HG03135 (cell line): Measurements from ENCODE around the gene RIMS4.

Experiments used
- ATAC-seq: cut with Tn5 transposase; IDR thresholded peaks from one replicate; pipeline ENCODE4 v1.9.1; 2021; ENCODE audit warnings: mild to moderate bottlenecking, moderate library complexity; ENCODE audit not compliant: unreplicated experiment

Gene RIMS4

GRCh38 chr20:44796758-44797457 lies 13.4 kb downstream of the RIMS4 start:
- no peak for ATAC-seq

DNA sequence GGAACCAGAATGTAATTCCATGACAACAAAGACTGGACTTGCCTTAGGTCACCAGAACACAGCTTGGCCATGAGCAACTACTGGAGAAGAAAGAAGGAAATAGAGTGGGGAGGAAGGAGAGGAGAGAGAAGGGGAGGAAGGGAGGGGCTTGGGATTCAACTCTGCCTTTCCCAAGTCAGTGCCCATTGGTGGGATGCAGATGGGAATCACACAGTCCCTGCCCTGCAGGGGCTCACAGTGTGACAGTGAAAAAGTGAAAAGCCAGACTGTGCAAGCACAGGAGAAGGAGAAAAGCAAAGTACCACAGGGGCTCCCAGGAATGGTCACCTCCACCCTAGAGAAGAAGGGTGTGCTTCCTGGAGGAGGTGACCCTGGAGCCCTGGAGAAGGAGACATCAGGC lies 14.0 kb downstream of the RIMS4 start:
- ATAC-seq: no peak

DNA sequence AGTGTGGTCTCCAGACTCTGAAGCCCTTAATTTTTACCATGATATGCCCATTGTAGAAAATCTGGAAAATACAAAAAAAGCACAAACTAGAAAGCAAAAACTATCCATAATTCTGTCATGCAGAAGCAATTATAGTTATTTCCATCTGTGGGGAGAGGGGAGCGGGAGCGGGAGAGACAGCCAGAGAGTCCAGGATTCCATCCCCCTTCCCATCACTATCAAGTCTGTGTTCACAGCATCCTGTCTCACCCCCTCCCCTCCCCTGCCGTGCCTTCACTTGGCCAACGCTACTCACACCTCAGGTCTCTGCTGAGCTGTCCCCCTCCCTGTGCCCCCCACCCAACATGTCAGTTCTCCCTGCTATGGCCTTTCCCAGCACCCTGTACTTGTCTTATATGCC lies 14.5 kb downstream of the RIMS4 start:
- ATAC-seq: no peak

DNA sequence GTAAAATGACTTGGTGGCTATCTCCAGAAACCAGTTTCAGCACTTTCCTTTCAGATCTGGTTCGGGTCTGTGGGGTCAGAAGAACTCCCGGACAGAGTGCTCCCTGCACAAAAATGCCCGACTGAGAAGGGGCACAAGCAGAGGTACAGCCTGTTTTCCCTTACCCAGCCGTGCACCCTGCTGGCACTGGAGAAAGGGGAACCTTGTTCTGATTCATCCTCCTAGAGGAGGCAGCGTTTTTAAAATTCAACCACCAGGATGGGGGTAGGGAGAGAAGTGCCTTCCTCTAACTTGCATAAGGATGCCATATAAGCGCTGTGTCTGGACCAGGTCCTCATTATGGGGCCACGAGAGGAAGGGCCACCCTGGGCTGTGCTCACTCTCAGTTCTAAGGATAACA lies 17.6 kb downstream of the RIMS4 start:
- no peak for ATAC-seq

GRCh38 chr20:44790638-44791393 lies 19.5 kb downstream of the RIMS4 start:
- no peak for ATAC-seq

GRCh38 chr20:44788706-44789456 lies 21.5 kb downstream of the RIMS4 start:
- ATAC-seq: no peak

DNA sequence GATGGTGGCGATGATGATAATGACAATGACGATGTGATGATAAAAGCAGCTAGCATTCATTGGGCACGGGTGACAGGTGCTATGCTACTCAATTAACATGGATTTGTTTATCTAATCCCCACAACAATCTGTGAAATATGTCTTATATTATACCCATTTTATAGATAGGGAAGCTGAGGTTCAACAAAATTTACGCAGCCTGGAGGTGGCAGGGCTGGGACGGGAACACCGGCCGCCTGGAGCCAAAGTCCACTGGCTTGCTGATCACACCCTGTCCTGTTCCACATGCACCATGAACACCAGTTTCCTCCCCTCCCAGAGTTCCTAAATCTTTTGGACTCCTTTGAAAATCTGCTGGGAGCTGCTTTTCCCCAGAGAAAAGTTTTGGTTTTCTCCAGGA lies 23.0 kb downstream of the RIMS4 start:
- no peak for ATAC-seq

DNA sequence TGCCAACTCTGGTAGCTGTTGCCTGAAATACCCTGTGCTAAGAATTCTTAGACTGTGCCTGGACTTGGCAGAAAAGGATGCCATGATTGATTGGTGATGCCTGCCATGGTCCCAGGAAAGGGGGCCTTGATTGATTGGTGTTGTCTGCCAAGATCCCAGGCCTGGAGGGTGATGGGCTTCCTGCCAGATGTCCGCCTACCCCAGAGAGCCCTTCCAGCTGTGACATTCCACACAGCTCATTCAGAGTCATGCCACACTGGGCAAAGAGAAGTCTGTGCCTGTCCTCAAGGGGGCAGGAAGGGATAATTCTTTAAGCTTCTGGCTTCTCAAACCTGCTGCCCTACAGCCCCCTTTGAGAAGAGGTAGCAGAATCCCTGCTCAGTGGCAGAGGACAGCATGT lies 24.6 kb downstream of the RIMS4 start:
- no peak for ATAC-seq

DNA sequence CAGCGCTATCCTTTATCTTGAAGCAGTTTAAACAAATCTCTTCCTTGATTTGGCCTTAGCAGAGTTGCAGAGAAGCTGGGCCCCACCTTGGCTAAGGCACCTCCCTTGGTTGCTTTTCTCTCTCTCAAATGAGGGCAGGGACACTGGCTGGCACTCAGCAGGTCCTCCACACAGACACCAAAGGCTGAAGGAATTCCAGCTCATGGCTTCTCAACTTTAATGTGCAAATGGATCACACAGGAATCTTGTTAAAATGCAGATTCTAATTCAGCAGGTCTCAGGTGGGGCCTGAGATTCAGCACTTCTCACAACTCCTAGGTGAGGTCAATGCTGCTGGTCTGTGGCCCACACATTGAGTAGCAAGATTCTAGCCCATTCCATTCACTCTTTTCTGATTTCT lies 25.7 kb downstream of the RIMS4 start:
- ATAC-seq: no peak

DNA sequence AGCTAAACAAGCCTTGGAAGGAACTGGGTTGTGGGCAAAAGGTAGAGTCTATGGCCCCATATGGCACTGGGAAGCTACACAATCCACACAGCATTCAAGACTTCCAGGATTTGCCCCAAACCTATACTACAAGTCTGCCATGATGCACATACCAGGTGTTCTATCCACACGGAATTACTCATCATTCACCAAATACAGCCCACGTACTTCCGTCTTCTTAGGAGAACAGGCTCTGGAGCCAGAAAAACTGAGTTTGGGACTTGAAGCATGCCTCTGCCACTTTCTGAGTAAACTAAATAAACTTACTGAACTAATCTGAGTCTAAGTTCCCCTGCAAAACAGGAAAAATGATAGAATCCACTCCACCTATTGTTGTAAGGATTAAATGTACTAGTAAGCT lies 28.6 kb downstream of the RIMS4 start:
- ATAC-seq: no peak

GRCh38 chr20:44781118-44781517 lies 29.2 kb downstream of the RIMS4 start:
- ATAC-seq: no peak

DNA sequence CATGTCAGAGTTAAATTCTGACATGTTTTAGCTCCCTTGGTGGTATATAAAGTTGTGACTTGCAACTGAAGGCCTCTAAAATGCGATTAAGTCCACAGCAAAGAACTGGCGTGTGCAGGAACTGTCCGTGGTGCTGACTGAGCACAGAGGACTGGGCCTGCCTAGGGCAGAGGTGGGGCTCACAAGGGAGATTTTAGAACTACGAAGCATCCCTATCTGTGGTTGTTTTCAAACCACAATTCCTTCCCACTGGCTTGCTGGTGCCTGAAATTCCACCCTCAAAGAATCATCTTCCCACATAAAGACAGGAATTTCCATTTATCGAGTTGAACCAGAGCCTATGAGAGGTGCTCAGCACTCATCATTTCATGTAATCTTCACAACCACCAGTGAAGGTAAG lies 30.1 kb downstream of the RIMS4 start:
- ATAC-seq: no peak

DNA sequence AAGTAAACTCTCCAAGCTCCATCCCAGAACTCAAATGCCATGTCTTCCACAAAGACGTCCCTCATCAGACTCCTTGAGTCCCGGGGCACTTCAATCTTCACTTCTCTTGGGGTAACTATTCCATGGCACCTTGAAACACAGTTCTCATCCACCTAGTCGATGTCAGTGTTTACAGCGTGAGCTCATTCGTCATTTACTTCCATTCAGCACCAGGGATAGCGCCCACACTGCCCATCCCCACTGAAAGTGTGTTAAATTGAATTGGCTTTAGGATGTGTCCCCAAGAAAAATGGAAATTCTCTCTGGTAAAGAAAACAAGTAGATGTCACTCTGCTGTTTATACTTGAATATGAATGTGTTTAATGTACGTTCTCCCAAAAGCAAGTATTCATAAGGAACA lies 33.4 kb downstream of the RIMS4 start:
- ATAC-seq: no peak

GRCh38 chr20:44773070-44773829 lies 37.1 kb downstream of the RIMS4 start:
- no peak for ATAC-seq

DNA sequence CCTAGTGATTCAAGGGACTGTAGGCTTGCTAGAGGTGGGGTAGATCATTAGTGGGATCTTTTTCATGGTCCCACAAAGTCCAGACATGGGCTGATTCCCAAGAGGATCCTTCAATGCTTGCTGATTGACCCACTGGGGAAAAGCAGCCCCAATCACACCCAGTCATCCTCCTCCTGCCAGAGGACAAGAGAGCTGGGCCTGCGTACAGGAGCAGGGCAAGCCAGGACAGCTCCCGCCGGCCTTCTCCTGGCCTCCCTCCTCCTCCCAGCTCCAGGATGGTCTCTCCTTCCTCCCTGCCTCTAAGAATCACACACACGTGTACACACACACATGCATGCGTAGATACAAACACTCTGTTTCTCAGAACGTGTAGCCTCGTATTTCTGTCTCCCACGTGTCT lies 37.7 kb downstream of the RIMS4 start:
- no peak for ATAC-seq

DNA sequence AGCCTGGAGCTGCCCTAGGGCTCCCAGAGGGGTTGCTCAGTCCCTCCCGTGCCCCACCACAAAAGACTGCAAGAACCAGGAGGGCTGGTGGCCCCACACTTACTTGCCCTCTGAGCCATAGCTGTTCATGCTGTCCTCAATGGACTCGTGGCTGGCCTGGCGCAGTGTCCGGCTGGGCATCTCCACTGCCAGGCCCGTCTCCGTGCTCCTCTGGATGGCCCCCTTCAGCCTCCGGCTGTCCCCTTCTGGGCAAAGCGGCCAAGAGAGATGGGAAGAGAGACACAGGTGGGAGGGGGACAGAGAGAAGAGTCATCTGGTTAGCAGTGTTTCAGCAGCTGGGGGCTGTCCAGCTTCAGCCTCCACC lies 39.2 kb downstream of the RIMS4 start:
- no peak for ATAC-seq

GRCh38 chr20:44770484-44771171 lies 39.7 kb downstream of the RIMS4 start:
- no peak for ATAC-seq

- ATAC-seq: no peak
Measured at GRCh38 chr20:44769481-44769863, 40.9 kb downstream of the RIMS4 start.

- no peak for ATAC-seq
Measured at GRCh38 chr20:44768854-44769480, 41.4 kb downstream of the RIMS4 start.

DNA sequence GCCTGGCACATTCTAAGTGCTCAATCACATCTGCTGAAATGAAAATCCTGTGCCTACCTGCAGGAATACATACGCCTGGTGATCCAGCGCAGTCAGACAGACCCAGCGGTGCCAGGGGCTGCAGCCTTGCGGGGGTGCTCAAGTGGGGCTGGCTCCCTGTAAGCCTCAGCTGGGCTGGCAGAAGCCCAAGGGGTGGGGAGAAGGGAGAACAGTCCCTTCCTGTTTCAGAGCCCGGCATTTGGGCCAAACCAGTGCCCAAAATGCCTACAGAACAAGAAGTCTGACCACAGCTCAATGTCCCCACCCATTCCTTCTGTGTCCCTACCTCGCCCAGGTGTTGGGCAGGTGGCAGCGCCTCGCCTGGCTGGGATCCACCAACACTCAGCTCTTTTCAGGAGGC lies 42.1 kb downstream of the RIMS4 start:
- ATAC-seq: no peak
